ENCODE measurements around the gene ADAMTS10.
A peak's percentile ranks its signal among the peaks of the same experiment; 100 is the strongest.

The ADAMTS10 gene

DNA sequence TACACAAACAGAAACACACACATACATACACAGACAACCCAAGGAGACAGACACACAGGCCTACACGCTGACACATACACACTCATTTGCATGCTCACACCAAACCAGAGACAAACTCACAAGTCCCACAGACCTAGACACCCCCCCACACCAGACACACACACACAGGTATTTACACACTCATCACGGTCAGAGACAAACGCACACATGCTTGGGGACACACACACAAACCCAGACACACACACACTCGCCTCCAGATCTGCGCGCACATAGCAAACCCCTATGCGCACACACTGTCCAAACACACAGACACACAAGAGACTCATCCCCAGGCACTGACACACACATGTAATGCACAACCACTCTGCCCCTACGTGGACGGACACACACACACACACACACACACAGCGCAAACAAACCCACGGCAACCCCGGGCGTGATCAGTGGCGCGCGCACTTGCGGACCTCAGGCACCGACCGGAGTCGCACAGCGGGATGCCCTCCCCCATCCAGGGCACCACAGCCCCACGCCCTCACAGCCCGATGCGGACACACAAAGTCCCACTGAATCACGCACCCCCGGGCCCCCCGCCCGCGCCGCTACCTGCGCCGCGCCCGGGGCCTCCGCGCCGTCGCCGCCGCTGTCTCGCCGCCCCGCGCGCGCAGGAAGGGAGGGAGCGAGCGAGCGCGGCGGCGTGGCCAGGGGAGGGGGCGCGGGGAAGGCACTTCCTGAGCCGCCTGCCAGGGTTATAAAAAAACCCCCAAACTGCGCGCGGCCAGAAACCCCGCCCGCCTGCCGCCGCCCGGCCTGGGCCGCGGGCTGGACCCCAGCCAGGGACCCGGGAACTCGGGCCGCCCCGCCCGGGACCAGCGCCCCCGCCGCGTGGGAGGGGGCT, at the start of gene ADAMTS10:
Gene ADAMTS10, minus strand, starts transcription at position 675 of the 895 bp plus-strand sequence. CDS start 5,005 bp downstream, outside the sequence.
- TF ChIP-seq, protein P1, sequence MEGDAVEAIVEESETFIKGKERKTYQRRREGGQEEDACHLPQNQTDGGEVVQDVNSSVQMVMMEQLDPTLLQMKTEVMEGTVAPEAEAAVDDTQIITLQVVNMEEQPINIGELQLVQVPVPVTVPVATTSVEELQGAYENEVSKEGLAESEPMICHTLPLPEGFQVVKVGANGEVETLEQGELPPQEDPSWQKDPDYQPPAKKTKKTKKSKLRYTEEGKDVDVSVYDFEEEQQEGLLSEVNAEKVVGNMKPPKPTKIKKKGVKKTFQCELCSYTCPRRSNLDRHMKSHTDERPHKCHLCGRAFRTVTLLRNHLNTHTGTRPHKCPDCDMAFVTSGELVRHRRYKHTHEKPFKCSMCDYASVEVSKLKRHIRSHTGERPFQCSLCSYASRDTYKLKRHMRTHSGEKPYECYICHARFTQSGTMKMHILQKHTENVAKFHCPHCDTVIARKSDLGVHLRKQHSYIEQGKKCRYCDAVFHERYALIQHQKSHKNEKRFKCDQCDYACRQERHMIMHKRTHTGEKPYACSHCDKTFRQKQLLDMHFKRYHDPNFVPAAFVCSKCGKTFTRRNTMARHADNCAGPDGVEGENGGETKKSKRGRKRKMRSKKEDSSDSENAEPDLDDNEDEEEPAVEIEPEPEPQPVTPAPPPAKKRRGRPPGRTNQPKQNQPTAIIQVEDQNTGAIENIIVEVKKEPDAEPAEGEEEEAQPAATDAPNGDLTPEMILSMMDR (IDR thresholded peaks at IDR 0.05; ENCODE audit: low read depth, low read length) = no peak
- H3K4me3 ChIP-seq (ENCODE audit: low read depth, low read length) = peak within 1 kb of the TSS; percentile 69

DNA sequence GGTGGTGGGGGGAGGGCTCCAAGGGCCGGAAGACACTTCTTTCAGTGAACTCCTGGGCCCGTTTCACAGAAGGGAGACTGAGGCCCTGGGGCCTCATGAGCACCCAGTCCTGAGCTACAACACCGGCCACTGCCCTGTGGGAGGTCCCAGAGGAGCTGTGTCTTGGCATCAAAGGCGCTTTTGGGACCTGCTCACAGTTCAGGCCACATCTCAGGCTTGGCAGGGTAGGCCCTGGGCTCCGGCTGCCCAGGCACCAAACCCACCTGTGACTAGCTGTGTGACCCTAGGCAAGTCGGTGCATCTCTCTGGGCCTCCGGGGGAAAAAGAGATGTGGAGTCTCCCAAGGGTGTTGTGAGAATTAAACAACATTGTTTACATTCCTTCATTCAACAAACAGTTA, 49.4 kb upstream of the ADAMTS10 start:
- TF ChIP-seq, protein P1 (IDR thresholded peaks at IDR 0.05; ENCODE audit: low read depth, low read length) = no peak
- H3K4me3 ChIP-seq (ENCODE audit: low read depth, low read length) = no peak overlapping the region

DNA sequence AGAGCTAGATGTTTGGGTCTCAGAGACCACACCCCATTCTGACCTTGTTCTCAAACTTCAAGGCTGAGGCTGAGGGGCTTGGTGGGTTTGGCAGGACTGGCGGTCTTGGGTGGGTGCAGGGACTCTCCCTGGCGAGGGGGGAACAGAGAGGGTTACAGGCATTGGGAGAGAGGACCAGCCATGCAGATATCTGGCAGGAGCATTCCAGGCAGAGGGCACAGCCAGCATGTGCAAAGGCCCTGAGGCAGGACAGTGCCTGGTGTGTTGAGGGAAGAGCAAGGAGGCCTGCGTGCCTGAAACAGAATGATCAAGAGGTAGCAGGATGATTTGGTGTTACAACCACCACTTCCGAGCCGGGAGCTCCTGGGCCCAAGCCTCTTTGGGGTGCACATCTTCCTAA, 47.4 kb upstream of the ADAMTS10 start:
- no peak overlapping the region for H3K4me3 ChIP-seq (ENCODE audit: low read depth, low read length)
- TF ChIP-seq, protein P1 (IDR thresholded peaks at IDR 0.05; ENCODE audit: low read depth, low read length) = no peak

DNA sequence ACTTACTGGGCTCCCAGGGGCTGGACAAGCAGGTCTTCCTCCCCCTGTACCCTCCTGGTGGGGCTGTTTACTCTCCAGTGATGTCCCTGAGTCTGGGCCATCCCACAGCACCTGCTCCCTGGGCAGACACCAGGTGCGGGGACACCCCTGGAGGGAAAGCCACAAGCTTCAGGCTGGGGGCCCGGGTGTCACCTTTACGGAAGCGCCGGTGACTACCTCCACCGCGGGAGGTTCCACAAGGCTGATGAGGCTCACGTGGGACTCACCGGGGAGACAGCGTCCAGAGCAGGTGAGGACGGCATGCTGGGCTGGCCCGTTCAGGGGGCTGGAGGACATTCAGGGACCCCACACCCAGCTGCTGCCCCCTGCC, 44.8 kb upstream of the ADAMTS10 start:
- TF ChIP-seq, protein P1 (IDR thresholded peaks at IDR 0.05; ENCODE audit: low read depth, low read length) = no peak
- no peak overlapping the region for H3K4me3 ChIP-seq (ENCODE audit: low read depth, low read length)

DNA sequence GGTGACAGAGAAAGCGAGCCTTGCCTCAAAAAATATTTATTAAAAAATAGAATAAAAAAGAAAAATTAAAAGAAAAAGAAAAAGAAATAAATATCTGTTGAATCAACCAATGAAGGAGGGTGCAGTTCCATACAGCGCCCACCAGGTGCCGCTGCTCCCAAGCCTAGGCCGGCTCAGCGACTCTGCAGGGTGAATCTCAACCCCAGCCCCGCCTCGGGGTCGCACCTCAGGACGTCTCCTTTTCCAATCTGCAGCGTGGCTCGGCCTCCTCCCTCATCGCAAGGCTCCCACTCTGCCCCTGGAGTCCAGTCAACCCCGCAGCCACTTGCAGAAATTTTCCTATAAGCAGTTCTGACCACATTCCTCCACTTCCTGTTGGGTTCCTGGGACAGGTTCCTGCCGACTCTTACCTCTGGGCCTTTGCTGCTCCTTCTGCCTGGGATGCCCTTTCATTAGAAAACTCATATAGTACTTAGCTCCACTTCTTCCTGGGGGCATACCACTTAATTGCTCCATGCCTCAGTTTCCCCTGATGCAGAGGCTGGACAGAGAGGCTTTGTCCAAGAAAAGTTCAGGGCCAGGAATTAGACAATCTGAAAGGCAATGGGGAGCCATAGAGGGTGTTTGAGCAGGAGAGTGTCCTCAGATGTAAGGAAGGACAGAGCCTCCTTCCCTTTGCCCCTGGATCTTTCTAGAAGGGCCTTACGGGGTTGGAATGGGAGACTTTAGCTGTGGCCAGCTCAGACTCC, 44.2 kb upstream of the ADAMTS10 start:
- no peak overlapping the region for H3K4me3 ChIP-seq (ENCODE audit: low read depth, low read length)
- TF ChIP-seq, protein P1 (IDR thresholded peaks at IDR 0.05; ENCODE audit: low read depth, low read length) = peak; percentile 99

DNA sequence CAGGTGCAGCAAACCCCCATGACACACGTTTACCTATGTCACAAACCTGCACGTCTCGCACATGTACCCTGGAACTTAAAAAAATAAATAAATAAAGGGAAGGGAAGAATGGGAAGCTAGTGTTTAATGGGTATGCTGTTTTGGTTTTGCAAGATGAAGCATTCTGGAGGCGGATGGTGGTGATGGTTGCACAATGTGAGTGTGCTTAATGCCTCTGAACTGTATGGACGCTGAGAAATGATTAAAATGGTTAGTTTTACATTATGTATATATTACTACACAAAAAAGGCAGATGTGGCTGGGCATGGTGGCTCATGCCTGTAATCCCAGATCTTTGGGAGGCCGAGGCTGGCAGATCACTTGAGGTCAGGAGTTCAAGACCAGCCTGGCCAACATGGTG, 37.7 kb upstream of the ADAMTS10 start:
- H3K4me3 ChIP-seq (ENCODE audit: low read depth, low read length) = no peak overlapping the region
- TF ChIP-seq, protein P1 (IDR thresholded peaks at IDR 0.05; ENCODE audit: low read depth, low read length) = no peak
